IMR-90 (cell line): ENCODE measurements around the gene OTOGL. TPM values are rescaled to one million over a fixed set of nuclear protein-coding genes. Genes with fewer than 3 reads are reported as not detected.

ENCODE experiments used
- ATAC-seq: fragments of 200-7000 bp; cut with Tn5 transposase; 2 replicates; pipeline ENCODE4 v1.9.1; 2020; ENCODE audit warnings: low read depth, mild to moderate bottlenecking, moderate library complexity
- BruUV-seq: library from RNA; stranded (reverse); fragments of 400-500 nt; replicated peaks from 2 replicates; lab custom pipeline; 2021; lab: Mats Ljungman, UMichigan
- CTCF ChIA-PET: fragments of 300-600 bp; formaldehyde crosslinking; extraction: SDS; loops from one replicate; lab custom pipeline; 2021; ENCODE audit warnings: antibody characterized with exemption; lab: Yijun Ruan, JAX
- POLR2A ChIA-PET: fragments of 300-600 bp; sonication (Branson Sonifier 250); formaldehyde crosslinking; loops from one replicate; lab custom pipeline; 2022; ENCODE audit warnings: antibody characterized with exemption; ENCODE audit not compliant: unreplicated experiment; lab: Charles Lee
- DNase-seq: peaks from one replicate; pipeline ENCODE4 v3.0.0; 2013
- H2AFZ ChIP-seq: replicated peaks from 2 replicates; pipeline ENCODE3; 2013; ENCODE audit warnings: low read length, mild to moderate bottlenecking; ENCODE audit not compliant: poor library complexity
- H2AK5ac ChIP-seq: 2 replicates; pipeline ENCODE4 v1.6.1; 2013; ENCODE audit warnings: low read depth, low read length, inconsistent platforms
- H2AK9ac ChIP-seq: replicated peaks from 2 replicates; pipeline ENCODE3; 2013; ENCODE audit warnings: mild to moderate bottlenecking, low read depth, low read length, moderate library complexity; ENCODE audit not compliant: poor library complexity
- H2BK120ac ChIP-seq: 2 replicates; pipeline ENCODE4 v1.6.1; 2013; ENCODE audit warnings: low read depth, low read length, inconsistent platforms
- H2BK15ac ChIP-seq: 3 replicates; pipeline ENCODE4 v1.6.1; 2013; ENCODE audit warnings: low read depth, low read length, inconsistent platforms
- H2BK20ac ChIP-seq: 2 replicates; pipeline ENCODE4 v1.6.1; 2013; ENCODE audit warnings: low read depth, mild to moderate bottlenecking, inconsistent platforms, low read length, moderate library complexity
- H2BK5ac ChIP-seq: 2 replicates; pipeline ENCODE4 v1.6.1; 2013; ENCODE audit warnings: mild to moderate bottlenecking, low read depth, low read length, inconsistent platforms; ENCODE audit not compliant: poor library complexity, severe bottlenecking
- H3K14ac ChIP-seq: replicated peaks from 2 replicates; pipeline ENCODE4 v1.6.1; 2013; ENCODE audit warnings: low read depth, low read length, inconsistent platforms
- H3K18ac ChIP-seq: 2 replicates; pipeline ENCODE4 v1.6.1; 2013; ENCODE audit warnings: low read depth, low read length, control low read depth
- H3K23ac ChIP-seq: 2 replicates; pipeline ENCODE4 v1.6.1; 2013; ENCODE audit warnings: low read depth, low read length, inconsistent platforms
- H3K27ac ChIP-seq: 2 replicates; pipeline ENCODE4 v1.5.1; 2013; ENCODE audit warnings: mild to moderate bottlenecking, control low read depth, low read length; ENCODE audit not compliant: insufficient read depth
- H3K27me3 ChIP-seq: 2 replicates; pipeline ENCODE4 v1.6.1; 2013; ENCODE audit warnings: low read length; ENCODE audit not compliant: control insufficient read depth, insufficient read depth
- H3K36me3 ChIP-seq: 2 replicates; pipeline ENCODE4 v1.6.1; 2013; ENCODE audit warnings: low read length, mixed read lengths; ENCODE audit not compliant: control insufficient read depth, insufficient read depth
- H3K4ac ChIP-seq: 2 replicates; pipeline ENCODE4 v1.6.1; 2013; ENCODE audit warnings: low read depth, low read length, inconsistent platforms
- H3K4me1 ChIP-seq: 2 replicates; pipeline ENCODE4 v1.6.1; 2013; ENCODE audit warnings: low read length, mixed read lengths; ENCODE audit not compliant: control insufficient read depth, insufficient read depth
- H3K4me2 ChIP-seq: 2 replicates; pipeline ENCODE4 v1.6.1; 2013; ENCODE audit warnings: low read depth, mild to moderate bottlenecking, control low read depth, low read length, moderate library complexity
- H3K4me3 ChIP-seq: 2 replicates; pipeline ENCODE4 v1.5.1; 2013; ENCODE audit warnings: low read depth, mild to moderate bottlenecking, control low read depth, low read length, moderate library complexity; ENCODE audit not compliant: insufficient read depth
- H3K56ac ChIP-seq: 2 replicates; pipeline ENCODE4 v1.6.1; 2013; ENCODE audit warnings: low read length, inconsistent platforms; ENCODE audit not compliant: insufficient read depth; ENCODE audit errors: extremely low read depth
- H3K79me1 ChIP-seq, 2 experiments: 2 replicates each; pipeline ENCODE4 v1.6.1; 2013; ENCODE audit warnings: low read length in 2 of 2, inconsistent platforms in 1 of 2, low read depth in 1 of 2
- H3K9ac ChIP-seq: 2 replicates; pipeline ENCODE4 v1.6.1; 2013; ENCODE audit warnings: low read depth, low read length, control low read depth
- H3K9me1 ChIP-seq: 2 replicates; pipeline ENCODE4 v1.6.1; 2013; ENCODE audit warnings: low read length, inconsistent platforms; ENCODE audit not compliant: insufficient read depth
- H3K9me3 ChIP-seq: 2 replicates; pipeline ENCODE4 v1.6.1; 2013; ENCODE audit warnings: low read length; ENCODE audit not compliant: control insufficient read depth, insufficient read depth
- H4K20me1 ChIP-seq: 2 replicates; pipeline ENCODE4 v1.6.1; 2013; ENCODE audit warnings: low read length, inconsistent platforms; ENCODE audit not compliant: insufficient read depth
- H4K5ac ChIP-seq: 2 replicates; pipeline ENCODE4 v1.6.1; 2013; ENCODE audit warnings: mild to moderate bottlenecking, low read depth, low read length, control low read depth
- H4K8ac ChIP-seq, 2 experiments: 2 replicates each; pipeline ENCODE4 v1.6.1; 2013; ENCODE audit warnings: low read depth in 2 of 2, low read length in 2 of 2, control low read depth in 1 of 2, inconsistent platforms in 1 of 2
- H4K91ac ChIP-seq: 2 replicates; pipeline ENCODE4 v1.6.1; 2013; ENCODE audit warnings: low read depth, low read length, inconsistent platforms; ENCODE audit not compliant: insufficient read depth
- BHLHE40 ChIP-seq: fragments of 150-350 bp; IDR thresholded peaks from 2 replicates; pipeline ENCODE4 v1.6.1; 2016; ENCODE audit warnings: mild to moderate bottlenecking, low read depth, low read length
- CEBPB ChIP-seq: IDR thresholded peaks from 2 replicates; pipeline ENCODE4 v1.6.1; 2012; ENCODE audit warnings: low read depth, low read length, improper control_type of control experiment
- CHD1 ChIP-seq: IDR thresholded peaks from 2 replicates; pipeline ENCODE4 v1.6.1; 2012; ENCODE audit warnings: low read depth, low read length, improper control_type of control experiment
- CTCF ChIP-seq: conservative IDR thresholded peaks from 2 replicates; pipeline ENCODE4 v1.5.1; 2012; ENCODE audit warnings: mild to moderate bottlenecking, low read depth, low read length, improper control_type of control experiment
- ELK1 ChIP-seq: fragments of 150-350 bp; IDR thresholded peaks from 2 replicates; pipeline ENCODE4 v1.6.1; 2016; ENCODE audit warnings: low read depth, mild to moderate bottlenecking, low read length, moderate library complexity, borderline replicate concordance
- FOS ChIP-seq: fragments of 150-350 bp; IDR thresholded peaks from 2 replicates; pipeline ENCODE4 v1.6.1; 2016; ENCODE audit warnings: low read depth, low read length
- MAFK ChIP-seq: IDR thresholded peaks from 2 replicates; pipeline ENCODE4 v1.6.1; 2012; ENCODE audit warnings: low read depth, low read length, improper control_type of control experiment
- MAZ ChIP-seq: IDR thresholded peaks from 2 replicates; pipeline ENCODE4 v1.6.1; 2012; ENCODE audit warnings: low read depth, mild to moderate bottlenecking, low read length, improper control_type of control experiment, moderate library complexity, borderline replicate concordance
- MXI1 ChIP-seq: IDR thresholded peaks from 2 replicates; pipeline ENCODE4 v1.6.1; 2012; ENCODE audit warnings: low read depth, mild to moderate bottlenecking, low read length, moderate library complexity, borderline replicate concordance
- NFE2L2 ChIP-seq: fragments of 150-350 bp; IDR thresholded peaks from 2 replicates; pipeline ENCODE4 v1.6.1; 2016; ENCODE audit warnings: low read depth, mild to moderate bottlenecking, low read length
- POLR2A ChIP-seq: IDR thresholded peaks from 2 replicates; pipeline ENCODE4 v1.6.1; 2012; ENCODE audit warnings: mild to moderate bottlenecking, low read depth, low read length
- RAD21 ChIP-seq: IDR thresholded peaks from 2 replicates; pipeline ENCODE4 v1.6.1; 2012; ENCODE audit warnings: low read length, improper control_type of control experiment
- RCOR1 ChIP-seq: IDR thresholded peaks from 2 replicates; pipeline ENCODE4 v1.6.1; 2012; ENCODE audit warnings: mild to moderate bottlenecking, low read length, improper control_type of control experiment; ENCODE audit not compliant: insufficient replicate concordance
- RFX5 ChIP-seq: IDR thresholded peaks from 2 replicates; pipeline ENCODE4 v1.8.0; 2012; ENCODE audit warnings: low read depth, mild to moderate bottlenecking, low read length, moderate library complexity
- SMC3 ChIP-seq: fragments of 150-350 bp; IDR thresholded peaks from 2 replicates; pipeline ENCODE4 v1.6.1; 2016; ENCODE audit warnings: low read depth, mild to moderate bottlenecking, antibody characterized with exemption, low read length, moderate library complexity
- USF2 ChIP-seq: fragments of 150-350 bp; IDR thresholded peaks from 2 replicates; pipeline ENCODE4 v1.6.1; 2017; ENCODE audit warnings: mild to moderate bottlenecking, antibody characterized with exemption, low read length, low read depth
- WGBS, 2 experiments: methylation state at CpG; one replicate each; pipeline versions ENCODE4 v1.1.5 to v1.1.7; 2013; ENCODE audit warnings: missing lambda C conversion rate in 2 of 2; ENCODE audit not compliant: insufficient read length in 1 of 2; ENCODE audit errors: extremely low coverage in 2 of 2; 5-methylcytosine and 5-hydroxymethylcytosine counted together
- dilution Hi-C: fragments of 300-500 bp; cut with HindIII; formaldehyde crosslinking; loops from one replicate; pipeline ENCODE4 v1.14.3; 2018; ENCODE audit warnings: low sequenced_read_pairs; ENCODE audit not compliant: unreplicated experiment
- in situ Hi-C: fragments of 300-500 bp; cut with MboI; formaldehyde crosslinking; loops from 3 replicates; pipeline ENCODE4 v1.14.3; 2019; ENCODE audit warnings: low sequenced_read_pairs, inconsistent platforms, mixed read lengths
- intact Hi-C: fragments of 100-400 bp; cut with micrococcal nuclease; formaldehyde crosslinking; loops from 2 replicates; pipeline ENCODE4 v1.10.0; 2022
- polyA plus RNA-seq, 3 experiments: library from polyadenylated mRNA; depleted of rRNA; stranded (reverse); fragments of >200 nt; gene quantifications; 2 replicates each; pipeline ENCODE4 v1.2.3, GENCODE V29; 2012; ENCODE audit warnings: low replicate concordance in 1 of 3
- total RNA-seq: library from RNA; depleted of rRNA; stranded (reverse); fragments of >200 nt; gene quantifications from 2 replicates; pipeline ENCODE4 v1.2.3, GENCODE V29; 2012

Gene OTOGL
- total and polyA plus RNA-seq, 2 of the 4 experiments (the other 2 are of a cell fraction): 0.10 to 0.18 TPM

GRCh38 chr12:80151131-80151530, 51.8 kb downstream of the OTOGL start:
- no peak overlapping the region for H2AFZ ChIP-seq
- H3K36me3 ChIP-seq: no peaks in the 10 kb centered on the region
- no peak overlapping the region for H3K56ac ChIP-seq
- H3K14ac ChIP-seq: no peak overlapping the region
- no peak overlapping the region for H3K4me3 ChIP-seq
- in situ Hi-C loops: no loop called here
- no peak for DNase-seq
- no peaks in the 10 kb centered on the region for H3K79me1 ChIP-seq
- H2BK15ac ChIP-seq: no peak overlapping the region
- BruUV-seq: no TSS peak
- intact Hi-C loops: no loop called here
- no peaks in the 10 kb centered on the region for H3K9me1 ChIP-seq
- ChIA-PET POLR2A (interaction anchor here (0.6 kb wide), 1 partner anchor 531 kb away, joined by 3 read pairs; no protein-coding TSS in a partner anchor), CTCF (no interaction called here)
- H2BK120ac ChIP-seq: no peak overlapping the region
- no peak overlapping the region for H2BK5ac ChIP-seq
- no peak overlapping the region for H4K91ac ChIP-seq
- no peaks in the 10 kb centered on the region for H4K20me1 ChIP-seq
- no peak for ATAC-seq
- H3K27ac ChIP-seq: no peak overlapping the region
- no peak overlapping the region for H4K5ac ChIP-seq
- H3K9me3 ChIP-seq: no peaks in the 10 kb centered on the region
- H2AK9ac ChIP-seq: no peak overlapping the region
- H2BK20ac ChIP-seq: no peak overlapping the region
- no peak overlapping the region for H2AK5ac ChIP-seq
- TF ChIP-seq MAFK: no peak
- no peak for TF ChIP-seq RFX5
- TF ChIP-seq NFE2L2: no peak
- TF ChIP-seq RCOR1: no peak
- TF ChIP-seq CEBPB: no peak
- no peak for TF ChIP-seq MAZ
- TF ChIP-seq SMC3: no peak
- TF ChIP-seq USF2: no peak
- TF ChIP-seq RAD21: no peak
- no peak for TF ChIP-seq FOS
- no peak for TF ChIP-seq CTCF
- no peak for TF ChIP-seq BHLHE40
- TF ChIP-seq POLR2A: no peak
- no peak for TF ChIP-seq MXI1
- TF ChIP-seq ELK1: no peak
- no peak for TF ChIP-seq CHD1
- H3K9ac ChIP-seq: no peak overlapping the region
- no peak overlapping the region for H3K4ac ChIP-seq
- no peak overlapping the region for H3K4me2 ChIP-seq
- H4K8ac ChIP-seq: no peak overlapping the region
- no peaks in the 10 kb centered on the region for H3K27me3 ChIP-seq
- WGBS, 2 experiments: no CpG with 5 or more reads among the region's 2 CpGs
- H3K18ac ChIP-seq: no peak overlapping the region
- no peaks in the 10 kb centered on the region for H3K4me1 ChIP-seq
- dilution Hi-C loops: no loop called here
- H3K23ac ChIP-seq: no peak overlapping the region
